Bronchus fibroblast of lung (primary cell): ENCODE data around the gene NCAN. TPM values are rescaled to one million over a fixed set of nuclear protein-coding genes. Genes with fewer than 3 reads are reported as not detected.

Experiments
- total RNA-seq: library from RNA; depleted of rRNA; stranded (reverse); fragments of >200 nt; gene quantifications from 2 replicates; pipeline ENCODE4 v1.2.3, GENCODE V29; 2015

The NCAN gene
- total RNA-seq, result not detected in 2 replicates

DNA sequence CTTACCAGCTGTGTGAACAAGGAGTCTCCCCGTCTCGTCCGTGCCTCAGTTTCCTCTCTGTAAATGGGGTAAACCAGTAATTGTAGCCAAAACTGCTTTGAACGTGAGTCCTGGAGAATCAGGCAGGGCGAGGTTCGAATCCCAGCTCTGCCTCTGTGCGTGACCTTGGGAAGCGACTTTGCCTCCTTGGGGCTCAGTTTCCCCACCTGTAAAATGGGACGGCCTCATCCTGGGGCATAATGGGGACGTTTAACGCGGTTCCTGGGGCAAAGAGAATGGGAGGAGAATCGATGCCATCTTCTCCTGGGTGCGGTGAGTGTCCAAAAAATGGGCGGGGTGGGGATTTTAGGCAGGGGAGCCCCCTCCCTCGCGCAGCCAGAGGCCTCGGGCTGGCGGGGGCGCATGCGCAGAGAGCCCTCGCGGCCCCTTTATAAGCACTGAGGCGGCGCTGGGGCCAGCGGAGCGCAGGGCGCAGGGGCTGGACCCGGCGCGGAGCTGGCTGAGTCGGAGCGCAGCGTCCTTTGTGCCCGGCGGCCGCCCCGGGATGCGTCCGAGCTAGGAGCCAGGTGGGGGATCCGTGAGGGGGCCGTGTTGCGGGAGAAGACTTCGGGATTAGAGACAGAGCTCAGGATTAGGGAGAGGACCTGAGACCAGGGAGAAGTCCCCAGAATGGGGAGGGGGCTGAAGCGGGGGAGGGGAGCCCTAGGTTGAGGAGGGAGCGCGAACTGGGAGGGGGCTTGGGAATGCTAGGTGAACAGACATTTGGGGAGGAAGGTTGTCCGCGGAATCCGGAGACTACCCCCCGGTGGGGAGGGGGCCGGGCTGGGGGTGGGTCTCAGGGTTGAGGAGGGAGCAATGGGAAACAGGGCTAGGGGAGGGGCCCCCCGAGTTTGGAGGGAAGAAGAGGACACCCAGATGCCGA lies at the start of gene NCAN:
Gene NCAN (plus strand): TSS at position 460 of the 922 bp plus-strand sequence. CDS start 4,996 bp downstream, outside the sequence.

DNA sequence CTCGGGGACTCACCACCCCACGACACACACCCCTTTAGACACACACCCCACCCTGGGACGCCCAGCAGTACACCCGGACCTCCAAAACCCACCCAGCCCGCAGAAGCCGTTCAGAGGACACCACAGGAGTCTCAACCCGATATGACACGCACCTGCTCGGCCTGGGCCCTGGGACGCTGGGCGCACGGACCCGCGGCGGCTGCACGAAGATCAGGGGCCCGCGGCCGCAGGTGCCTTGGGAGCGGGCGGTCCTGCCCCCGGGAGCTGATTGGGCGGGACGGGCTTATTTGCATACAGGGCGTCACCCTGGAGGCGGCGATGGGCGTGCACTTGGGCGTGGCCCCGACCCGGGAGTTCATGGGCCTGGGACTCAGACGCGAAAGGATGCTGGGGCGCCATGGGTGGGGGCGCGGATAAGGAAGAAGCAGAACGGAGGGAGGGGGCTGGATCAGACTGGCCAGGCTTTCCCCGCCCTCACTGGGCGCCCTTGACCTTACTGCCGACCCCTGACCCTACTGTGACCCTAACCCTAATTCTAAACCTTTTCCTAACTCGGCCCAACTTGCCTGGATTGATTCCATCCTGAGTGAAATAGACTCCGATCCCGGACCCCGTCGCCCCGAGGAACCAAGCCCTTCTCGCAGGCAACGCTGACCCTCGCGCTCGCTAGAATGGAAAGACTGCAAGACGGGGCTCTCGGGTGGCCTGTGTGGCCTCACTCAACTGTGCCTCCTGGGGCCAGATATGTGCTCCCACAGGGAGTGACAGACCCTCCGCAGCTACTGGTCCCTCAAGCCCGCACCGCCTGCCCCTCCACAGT lies 41.5 kb upstream of the NCAN start, which contains the start of gene MEF2B:
Gene MEF2B (minus strand): TSS at position 211 of the 820 bp plus-strand sequence. CDS start 19,528 bp downstream, outside the sequence.

DNA sequence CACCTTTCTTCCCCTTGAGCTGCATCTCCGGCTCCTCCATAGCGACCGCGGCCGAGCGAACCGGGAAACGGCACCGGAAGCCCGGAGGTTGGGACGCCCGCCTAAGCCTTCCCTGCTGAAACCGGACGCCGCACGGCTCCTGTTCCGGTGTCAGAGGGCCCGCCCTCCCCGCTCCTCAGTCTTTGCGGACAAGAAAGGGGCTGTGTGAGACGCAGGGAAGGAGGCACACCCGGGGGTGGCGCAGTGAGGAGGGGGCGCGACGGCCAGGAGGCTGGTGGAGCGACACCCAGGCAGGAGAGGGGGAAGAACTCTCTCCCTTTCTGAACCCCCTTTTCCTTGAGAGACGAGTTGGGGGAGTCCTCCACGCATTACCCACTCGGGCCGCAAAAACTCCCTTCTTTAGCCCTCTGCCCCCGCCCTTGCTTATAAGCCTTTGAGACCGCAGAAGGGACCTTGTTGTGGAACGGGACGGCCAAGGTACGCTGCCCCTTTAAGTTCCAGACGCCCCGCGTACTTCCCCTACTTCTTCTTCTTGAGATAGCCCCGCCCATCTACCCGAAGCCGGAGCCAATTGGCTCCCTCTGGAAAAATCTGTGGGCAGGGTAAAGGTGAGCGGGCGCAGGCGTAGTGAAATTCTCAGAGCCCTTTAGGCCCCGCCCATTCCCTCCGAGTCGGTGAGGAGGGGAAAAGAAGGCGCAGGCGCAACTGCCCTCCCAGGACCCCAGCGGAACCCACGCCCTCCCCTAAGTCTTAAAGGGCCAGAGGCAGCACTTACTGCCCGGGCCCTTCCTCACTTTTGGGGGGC lies 19.5 kb upstream of the NCAN start, which contains the start of the genes BORCS8 and RFXANK:
Gene BORCS8 (minus strand): TSS at position 75 of the 805 bp plus-strand sequence. CDS start 35 bp downstream, at position 40.
Gene RFXANK (plus strand): TSS at position 181 of the 805 bp plus-strand sequence. CDS start 1,689 bp downstream, outside the sequence.

DNA sequence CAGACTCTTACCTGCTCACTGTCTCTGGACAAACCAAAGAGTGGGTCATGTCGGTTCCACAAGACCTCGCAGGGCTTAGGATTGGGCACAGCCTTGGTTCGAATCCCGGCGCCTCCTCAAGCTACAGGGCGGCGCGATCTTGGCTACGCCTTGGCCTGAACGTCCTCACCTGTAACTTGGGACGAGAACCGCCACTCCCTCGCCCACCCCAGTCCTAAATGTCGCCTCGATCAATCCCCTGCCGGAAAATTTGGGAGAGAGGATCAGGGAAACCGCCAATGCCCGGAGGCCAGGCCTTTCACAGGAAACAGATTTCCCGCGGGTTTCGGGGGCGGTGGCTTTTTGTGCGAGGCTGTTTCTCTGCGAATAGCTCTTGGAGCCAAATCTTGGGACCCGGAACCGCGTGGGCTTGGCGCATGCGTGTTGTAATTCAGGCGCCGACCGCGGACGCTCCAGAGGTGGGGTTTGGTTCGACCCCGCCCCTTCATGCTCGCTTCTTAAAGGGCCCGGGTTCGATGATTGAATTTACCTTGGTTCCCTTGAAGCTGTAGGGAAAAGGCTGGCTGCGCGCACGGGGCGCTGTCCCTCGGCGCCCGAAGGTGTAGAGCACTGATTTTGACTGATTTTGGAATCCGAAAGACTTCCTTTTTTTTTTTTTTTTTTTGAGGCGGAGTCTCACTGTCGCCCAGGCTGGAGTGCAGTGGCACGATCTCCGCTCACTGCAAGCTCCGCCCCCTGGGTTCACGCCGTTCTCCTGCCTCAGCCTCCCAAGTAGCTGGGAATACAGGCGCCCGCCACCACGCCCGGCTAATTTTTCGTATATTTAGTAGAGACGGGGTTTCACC lies 8.5 kb upstream of the NCAN start, which contains the start of gene NR2C2AP:
Gene NR2C2AP (minus strand): TSS at position 403 of the 845 bp plus-strand sequence. CDS start 354 bp downstream, at position 49.

Other genes starting within 250 kb of the NCAN start
- gene SUGP2, start 178.4 kb upstream of the NCAN start, total RNA-seq, result 23.6 and 24.0 TPM in 2 replicates
- gene ARMC6, start 178.4 kb upstream of the NCAN start, total RNA-seq, result 47.9 and 48.3 TPM in 2 replicates
- 6.2 and 6.9 TPM in 2 replicates for gene SLC25A42, start 148.0 kb upstream of the NCAN start, total RNA-seq
- 28.6 and 30.5 TPM in 2 replicates for gene TMEM161A, start 73.5 kb upstream of the NCAN start, total RNA-seq
- gene MEF2B, start 41.7 kb upstream of the NCAN start, total RNA-seq, result 0.15 TPM in 1 of 2 replicates, not detected in the other
- 18.3 and 24.2 TPM in 2 replicates for gene BORCS8, start 19.8 kb upstream of the NCAN start, total RNA-seq
- 88.9 and 89.3 TPM in 2 replicates for gene RFXANK, start 19.7 kb upstream of the NCAN start, total RNA-seq
- gene NR2C2AP, start 8.5 kb upstream of the NCAN start, total RNA-seq, result 19.6 and 21.4 TPM in 2 replicates
- 1.3 and 2.5 TPM in 2 replicates for gene TM6SF2, start 61.3 kb downstream of the NCAN start, total RNA-seq
- 35.6 and 37.9 TPM in 2 replicates for gene SUGP1, start 108.6 kb downstream of the NCAN start, total RNA-seq
- gene MAU2, start 108.9 kb downstream of the NCAN start, total RNA-seq, result 15.5 and 21.2 TPM in 2 replicates
- gene GATAD2A, start 193.7 kb downstream of the NCAN start, total RNA-seq, result 52.6 and 63.5 TPM in 2 replicates